ENCODE measurements around the gene LYZL1.

DNA sequence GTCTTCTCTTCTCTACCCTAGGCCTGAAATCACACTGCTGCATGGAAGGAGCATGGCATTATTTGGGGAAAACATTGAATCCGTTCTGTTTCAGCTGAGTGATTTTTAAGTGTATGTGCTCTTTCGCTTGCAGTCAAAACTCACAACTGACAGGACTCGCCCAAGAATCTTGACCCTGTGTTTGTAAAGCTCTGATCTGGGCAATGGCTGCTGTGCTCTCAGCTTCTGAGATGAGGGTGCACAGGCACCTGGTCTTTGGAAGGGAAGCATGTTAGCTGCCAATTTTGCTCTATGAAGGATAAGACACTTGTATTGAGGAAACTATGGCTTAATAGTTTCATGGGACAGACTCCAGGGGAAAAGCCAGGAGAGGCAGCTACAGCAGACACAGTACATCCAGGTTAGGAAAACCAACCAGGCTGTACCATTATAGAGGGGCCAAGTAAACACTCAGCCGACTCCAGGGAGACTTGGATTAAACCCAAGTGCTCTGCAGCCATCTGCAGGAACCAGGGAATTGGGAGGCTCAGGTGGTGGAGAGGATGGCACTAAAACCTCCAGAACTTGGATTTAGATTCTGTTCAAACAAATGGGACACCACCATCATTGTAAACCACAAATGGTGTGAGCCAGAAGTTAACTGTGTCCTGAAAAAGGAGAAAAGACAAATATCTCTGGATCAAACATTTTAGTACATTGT is 43.3 kb downstream of the LYZL1 start:
- TF ChIP-seq, protein P1, sequence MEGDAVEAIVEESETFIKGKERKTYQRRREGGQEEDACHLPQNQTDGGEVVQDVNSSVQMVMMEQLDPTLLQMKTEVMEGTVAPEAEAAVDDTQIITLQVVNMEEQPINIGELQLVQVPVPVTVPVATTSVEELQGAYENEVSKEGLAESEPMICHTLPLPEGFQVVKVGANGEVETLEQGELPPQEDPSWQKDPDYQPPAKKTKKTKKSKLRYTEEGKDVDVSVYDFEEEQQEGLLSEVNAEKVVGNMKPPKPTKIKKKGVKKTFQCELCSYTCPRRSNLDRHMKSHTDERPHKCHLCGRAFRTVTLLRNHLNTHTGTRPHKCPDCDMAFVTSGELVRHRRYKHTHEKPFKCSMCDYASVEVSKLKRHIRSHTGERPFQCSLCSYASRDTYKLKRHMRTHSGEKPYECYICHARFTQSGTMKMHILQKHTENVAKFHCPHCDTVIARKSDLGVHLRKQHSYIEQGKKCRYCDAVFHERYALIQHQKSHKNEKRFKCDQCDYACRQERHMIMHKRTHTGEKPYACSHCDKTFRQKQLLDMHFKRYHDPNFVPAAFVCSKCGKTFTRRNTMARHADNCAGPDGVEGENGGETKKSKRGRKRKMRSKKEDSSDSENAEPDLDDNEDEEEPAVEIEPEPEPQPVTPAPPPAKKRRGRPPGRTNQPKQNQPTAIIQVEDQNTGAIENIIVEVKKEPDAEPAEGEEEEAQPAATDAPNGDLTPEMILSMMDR (conservative IDR thresholded peaks at IDR 0.05): no peak
- TF ChIP-seq EZH2 (IDR thresholded peaks at IDR 0.05; ENCODE audit: low read depth): no peak
